GDM1 (cell line): Measurements from ENCODE around the gene ARL4A.

ENCODE experiments used
- DNase-seq: peaks from one replicate; lab custom pipeline; 2025; lab: John Stamatoyannopoulos, UW

Gene ARL4A

GRCh38 chr7:12726908-12727307, 39.5 kb downstream of the ARL4A start:
- no peak for DNase-seq

- DNase-seq: no peak
These were observed 40.2 kb downstream of the ARL4A start for GRCh38 chr7:12727455-12728191.

DNA sequence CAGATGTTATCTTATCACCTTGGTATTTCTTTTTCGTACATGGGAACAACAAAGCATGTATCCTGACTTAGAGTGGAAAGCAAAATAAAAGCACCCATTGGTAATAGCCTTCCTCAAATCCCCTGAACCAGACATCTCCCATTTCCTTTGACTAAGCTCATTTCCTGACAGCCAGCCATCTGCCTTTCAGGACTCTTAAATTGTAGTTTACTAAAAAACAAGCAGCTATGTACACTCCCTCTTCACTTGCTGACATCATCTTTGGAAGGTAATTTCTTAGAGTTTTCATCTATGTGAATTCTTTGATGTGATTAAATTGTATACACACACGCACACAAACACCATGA, 40.7 kb downstream of the ARL4A start:
- no peak for DNase-seq

- DNase-seq: no peak
These were observed 41.7 kb downstream of the ARL4A start for GRCh38 chr7:12729112-12729511.

GRCh38 chr7:12730523-12730922, 43.1 kb downstream of the ARL4A start:
- no peak for DNase-seq

GRCh38 chr7:12731214-12731656, 43.8 kb downstream of the ARL4A start:
- no peak for DNase-seq

DNA sequence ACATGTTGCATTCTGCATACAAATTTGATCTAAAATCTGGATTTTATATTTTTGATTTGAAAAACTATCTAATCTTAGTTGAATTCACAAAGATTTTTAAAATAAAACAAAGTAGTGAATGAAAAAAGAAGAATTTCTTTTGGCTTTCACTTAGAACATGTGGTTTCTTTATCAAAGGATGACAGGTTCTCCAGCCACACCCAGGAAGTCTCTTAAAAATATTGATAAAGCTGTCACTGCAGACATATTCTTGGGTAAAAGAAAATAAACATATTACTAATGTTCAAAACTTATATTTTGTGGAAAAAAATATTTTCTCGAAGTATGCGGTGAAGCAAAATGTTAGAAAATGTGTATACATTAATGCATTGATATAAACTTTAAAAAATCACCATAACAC, 44.3 kb downstream of the ARL4A start:
- DNase-seq: no peak

DNA sequence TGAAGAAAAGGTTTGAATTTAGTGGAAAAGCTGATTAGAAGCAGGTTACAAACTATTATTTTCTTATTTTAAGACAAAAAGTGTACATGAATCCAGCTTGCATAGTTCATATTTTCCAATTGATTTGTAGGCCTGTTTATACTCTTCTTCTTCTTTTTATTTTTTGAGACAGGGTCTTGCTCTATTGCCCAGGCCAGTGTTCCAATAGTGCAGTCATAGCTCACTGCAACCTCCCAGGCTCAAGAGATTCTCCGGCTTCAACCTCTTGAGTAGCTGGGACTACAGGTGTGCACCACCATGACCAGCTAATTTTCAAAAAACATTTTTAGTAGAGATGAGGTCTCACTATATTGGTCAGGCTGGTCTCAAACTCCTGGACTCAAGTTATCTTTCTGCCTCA, 45.0 kb downstream of the ARL4A start:
- no peak for DNase-seq

- DNase-seq: no peak
These were observed 48.5 kb downstream of the ARL4A start for GRCh38 chr7:12735923-12736322.

DNA sequence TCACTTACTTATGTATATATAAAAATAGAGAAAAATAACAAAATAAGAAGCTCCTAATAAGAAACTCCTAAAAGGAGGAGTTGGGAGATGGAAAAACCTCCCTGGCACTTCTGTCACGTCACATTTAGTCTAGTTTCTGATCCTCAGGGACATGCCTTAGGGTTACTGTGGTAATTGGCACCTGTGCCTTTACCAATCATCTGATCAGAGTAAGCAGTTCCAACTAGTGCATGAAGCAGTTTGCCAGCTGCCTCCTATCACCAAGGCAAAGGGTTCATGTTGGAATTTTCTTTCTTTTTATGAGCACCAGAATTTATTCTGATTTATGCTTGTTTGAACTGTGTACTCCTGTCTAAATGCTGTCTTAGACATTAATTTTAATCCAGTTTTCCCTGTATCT, 49.9 kb downstream of the ARL4A start:
- no peak for DNase-seq

DNA sequence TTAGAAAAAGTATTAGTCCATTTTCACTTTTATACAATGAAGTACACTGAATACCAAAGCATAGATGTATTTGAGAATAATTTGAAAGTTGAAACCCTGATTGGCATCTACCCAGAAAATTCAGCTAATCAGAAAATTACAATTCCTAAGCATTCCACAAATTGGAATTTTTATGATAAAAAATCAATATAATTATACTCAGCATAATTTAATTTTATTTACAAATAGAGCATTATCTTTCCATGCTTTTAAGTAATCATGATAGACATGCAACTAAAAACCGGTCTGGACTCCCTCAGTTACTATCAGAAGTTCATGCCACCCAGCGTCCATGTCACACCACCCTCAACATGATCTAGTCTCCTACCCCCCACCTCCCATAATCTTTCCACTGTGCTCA, 50.4 kb downstream of the ARL4A start:
- no peak for DNase-seq

DNA sequence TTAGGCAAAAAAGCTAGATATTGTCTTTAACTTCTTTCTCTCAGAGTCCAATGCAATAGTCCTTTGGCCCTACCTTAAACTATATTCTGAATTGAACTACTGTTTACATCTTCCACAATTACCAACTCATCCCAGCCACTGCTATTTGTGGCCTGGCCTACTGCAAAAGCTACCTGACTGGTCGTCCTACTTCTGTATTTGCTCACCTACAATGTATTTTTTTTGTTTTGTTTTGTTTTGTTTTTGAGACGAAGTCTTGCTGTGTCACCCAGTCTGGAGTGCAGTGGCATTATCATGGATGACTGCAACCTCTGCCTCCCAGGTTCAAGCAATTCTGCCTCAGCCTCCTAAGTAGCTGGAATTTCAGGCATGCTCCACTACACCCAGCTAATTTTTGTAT, 51.2 kb downstream of the ARL4A start:
- DNase-seq: no peak
